ENCODE results near the gene GEMIN7.
"Not testable (repeated sequence)": the region's sequence is repeated elsewhere in the genome, so short reads cannot be mapped to it uniquely, and the experiment has no call there.

GEMIN7 gene

GRCh38 chr19:45107621-45108150 lies 28.6 kb downstream of the GEMIN7 start:
- DNase-seq: no peak

DNA sequence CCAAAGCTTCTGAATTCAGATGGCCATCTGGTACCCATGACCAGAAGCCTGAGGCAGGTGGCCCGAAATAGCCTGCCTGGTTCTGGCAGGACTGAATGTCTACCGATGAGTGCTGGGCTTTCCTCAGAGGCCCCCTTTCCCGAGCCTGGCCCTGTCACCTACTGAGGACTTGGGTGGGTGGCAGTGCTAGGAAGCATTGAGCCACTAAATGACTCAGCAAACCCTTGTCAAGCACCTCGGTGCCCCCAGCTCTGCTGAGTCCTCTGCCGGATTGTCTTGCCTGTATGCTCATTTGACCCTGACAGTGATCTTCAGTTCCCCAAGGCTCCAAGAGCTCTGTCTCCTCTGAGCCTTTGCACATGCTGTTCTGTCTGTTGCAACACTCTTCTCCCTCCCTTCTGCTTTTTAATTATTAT lies 31.8 kb downstream of the GEMIN7 start:
- DNase-seq: no peak

- DNase-seq: no peak
Observed at GRCh38 chr19:45112111-45112827, 33.2 kb downstream of the GEMIN7 start.

GRCh38 chr19:45113628-45114027 lies 34.6 kb downstream of the GEMIN7 start:
- DNase-seq: no peak

GRCh38 chr19:45114116-45114515 lies 35.1 kb downstream of the GEMIN7 start:
- DNase-seq: no peak

DNA sequence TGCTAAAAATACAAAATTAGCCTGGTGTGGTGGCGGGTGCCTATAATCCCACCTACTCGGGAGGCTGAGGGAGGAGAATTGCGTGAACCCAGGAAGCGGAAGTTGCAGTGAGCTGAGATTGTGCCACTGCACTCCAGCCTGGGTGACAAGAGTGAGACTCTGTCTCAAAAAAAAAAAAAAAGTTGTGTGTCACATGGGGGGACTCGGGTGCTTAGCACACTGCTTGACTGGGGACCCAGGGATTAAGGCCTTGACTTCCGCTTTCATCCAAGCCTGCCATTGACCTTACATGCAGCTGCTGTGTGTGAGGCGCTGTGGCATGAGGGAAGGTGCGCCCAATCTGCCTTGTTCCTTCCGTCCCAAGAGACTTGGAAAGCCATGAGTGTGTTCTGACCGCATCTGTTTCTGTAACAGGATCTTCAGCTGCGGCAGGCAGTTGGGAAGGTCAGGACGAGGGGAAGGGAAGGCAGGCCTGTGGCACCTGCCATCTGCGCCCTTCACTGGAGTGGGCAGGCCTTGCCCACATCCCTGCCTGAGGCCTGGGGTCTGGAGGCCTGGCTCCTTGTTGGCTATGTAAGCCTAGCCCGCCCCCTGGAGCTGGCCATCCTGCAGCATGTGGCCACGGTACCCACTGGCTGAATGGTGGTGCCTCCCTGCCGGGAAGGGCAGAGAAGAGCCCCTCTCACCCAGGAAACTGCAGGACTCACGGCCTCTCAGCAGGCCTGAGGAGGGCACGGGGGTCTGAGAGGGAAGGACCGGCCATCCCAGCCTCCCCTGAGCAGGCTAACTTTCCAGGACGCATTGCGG lies 37.0 kb downstream of the GEMIN7 start:
- DNase-seq: no peak

- DNase-seq: peak; percentile 66
Observed at GRCh38 chr19:45117167-45117594, 38.1 kb downstream of the GEMIN7 start.

DNA sequence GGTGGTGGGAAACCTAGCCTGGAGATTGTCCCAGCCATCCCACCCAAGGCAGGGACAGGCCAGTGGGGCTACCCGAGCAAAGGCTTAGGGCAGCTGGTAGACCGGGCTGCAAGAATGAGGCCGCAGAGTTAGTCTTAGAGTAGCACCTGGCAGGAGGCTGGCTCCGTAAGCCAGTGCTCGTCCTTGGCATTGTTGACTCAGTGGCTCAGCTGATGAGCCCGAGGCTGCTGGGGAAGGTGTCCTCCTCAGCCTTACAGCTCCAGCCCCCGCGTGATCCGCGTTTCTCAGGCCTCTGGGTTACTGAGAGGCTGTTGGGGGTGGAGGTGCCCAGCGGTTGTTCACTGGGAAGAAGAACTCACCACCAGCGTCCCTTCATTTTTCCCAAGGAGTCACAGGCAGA lies 38.6 kb downstream of the GEMIN7 start:
- no peak for DNase-seq

DNA sequence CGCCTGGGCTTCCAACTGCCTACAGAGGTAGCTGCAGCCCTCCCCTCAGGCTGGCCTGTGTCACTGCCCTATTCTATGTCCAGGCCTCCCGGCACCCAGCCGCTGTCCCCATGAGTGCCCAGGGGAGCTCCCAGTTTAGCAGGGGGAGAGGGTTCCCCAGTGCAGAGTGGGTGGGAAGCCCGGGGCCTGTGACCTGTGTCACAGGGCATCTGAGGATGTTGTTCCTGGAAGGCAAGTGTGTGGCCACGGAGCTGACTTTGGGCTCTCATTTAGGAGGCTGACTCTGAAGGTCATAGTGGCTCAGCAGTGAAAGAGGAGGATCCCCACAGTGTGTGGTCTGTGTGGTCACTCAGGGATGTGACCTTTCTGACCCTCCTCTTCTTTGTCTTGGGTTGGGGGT lies 39.0 kb downstream of the GEMIN7 start:
- no peak for DNase-seq

DNA sequence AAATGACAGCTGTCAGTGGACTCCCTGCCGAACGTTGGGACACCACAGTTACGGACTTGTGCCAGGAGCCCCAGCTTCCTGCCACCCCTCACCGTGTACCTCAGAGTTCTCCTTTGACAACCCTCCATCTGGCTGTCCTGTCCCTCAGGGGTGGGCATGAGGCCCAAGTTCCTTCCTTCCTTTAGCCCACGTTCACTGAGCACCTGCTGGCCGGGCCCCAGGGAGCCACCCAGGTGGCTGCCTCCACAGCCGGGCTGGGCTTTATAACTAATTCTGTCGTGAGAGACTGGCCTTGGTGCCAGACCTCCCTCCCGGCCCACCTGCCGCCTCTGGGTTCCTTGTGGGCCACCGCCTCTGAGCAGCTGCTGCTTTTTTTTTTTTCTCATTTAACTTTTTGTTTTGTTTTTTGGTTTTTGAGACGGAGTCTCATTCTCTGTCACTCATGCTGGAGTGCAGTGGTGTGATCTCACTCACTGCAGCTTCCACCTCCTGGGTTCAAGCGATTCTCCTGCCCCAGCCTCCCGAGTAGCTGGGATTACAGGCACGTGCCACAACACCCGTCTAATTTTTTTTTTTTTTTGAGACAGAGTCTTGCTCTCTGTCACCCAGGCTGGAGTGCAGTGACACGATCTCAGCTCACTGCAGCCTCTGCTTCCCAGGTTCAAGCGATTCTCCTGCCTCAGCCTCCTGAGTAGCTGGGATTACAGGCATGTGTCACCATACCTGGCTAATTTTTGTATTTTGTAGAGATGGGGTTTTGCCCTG lies 39.7 kb downstream of the GEMIN7 start:
- not testable (repeated sequence) for DNase-seq

DNA sequence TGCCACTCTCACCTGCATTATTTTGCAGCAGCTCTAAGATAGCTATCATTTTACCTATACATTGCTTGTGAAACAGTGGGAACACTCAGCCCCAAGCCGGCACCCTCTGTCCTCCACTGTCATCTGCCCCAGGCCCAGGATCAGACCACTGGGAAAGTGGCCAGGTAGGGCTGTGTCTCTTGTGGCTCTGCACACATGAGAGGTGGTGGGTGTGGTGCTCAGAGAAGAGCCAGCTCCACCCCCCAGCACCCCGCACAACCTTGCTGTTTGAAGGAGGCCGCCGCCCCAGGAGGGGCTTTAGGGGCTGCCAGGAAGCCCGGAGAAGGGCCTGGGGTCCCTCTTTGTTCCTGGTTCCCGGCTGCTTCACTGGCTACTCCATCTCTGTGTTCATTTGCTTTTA lies 40.5 kb downstream of the GEMIN7 start:
- DNase-seq: no peak

- no peak for DNase-seq
Observed at GRCh38 chr19:45121827-45122345, 42.8 kb downstream of the GEMIN7 start.

GRCh38 chr19:45122832-45123231 lies 43.8 kb downstream of the GEMIN7 start:
- no peak for DNase-seq

GRCh38 chr19:45123440-45123850 lies 44.4 kb downstream of the GEMIN7 start:
- DNase-seq: no peak

DNA sequence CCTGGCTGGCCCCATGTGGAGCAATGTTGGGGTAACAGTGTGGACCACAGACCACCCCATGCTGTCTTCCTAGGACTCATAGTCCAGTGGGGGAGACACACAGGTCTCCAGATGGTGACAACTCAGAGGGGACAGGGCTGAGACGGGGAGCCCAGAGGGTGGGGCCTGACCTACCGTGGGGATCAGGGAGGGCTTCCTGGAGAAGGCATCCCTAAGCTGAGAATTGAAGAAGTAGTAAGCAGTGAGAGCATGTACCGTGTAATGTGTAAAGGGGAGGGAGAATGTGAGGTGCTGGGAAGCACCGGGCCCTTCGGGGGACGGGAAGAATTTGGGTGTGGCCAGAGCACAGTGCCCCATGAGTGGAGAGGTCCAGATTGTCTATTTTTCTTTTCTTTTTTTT lies 45.0 kb downstream of the GEMIN7 start:
- no peak for DNase-seq

DNA sequence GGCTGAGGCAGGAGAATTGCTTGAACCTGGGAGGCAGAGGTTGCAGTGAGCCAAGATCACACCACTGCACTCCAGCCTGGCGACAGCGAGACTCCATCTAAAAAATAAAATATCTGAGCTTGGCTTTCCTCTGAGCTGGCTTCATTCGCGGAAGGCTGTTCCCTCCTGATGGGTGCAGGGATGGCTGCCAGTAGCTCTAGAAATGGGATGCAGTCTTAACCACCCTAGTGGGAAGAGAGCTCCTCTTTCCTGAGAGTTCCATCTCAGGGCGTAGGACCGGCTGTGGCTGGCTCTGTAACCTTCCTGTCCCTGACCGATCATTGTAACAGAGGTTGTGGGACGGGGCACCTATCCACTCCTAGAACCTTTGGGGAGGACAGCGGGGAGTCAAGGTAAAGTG lies 46.3 kb downstream of the GEMIN7 start:
- DNase-seq: no peak

DNA sequence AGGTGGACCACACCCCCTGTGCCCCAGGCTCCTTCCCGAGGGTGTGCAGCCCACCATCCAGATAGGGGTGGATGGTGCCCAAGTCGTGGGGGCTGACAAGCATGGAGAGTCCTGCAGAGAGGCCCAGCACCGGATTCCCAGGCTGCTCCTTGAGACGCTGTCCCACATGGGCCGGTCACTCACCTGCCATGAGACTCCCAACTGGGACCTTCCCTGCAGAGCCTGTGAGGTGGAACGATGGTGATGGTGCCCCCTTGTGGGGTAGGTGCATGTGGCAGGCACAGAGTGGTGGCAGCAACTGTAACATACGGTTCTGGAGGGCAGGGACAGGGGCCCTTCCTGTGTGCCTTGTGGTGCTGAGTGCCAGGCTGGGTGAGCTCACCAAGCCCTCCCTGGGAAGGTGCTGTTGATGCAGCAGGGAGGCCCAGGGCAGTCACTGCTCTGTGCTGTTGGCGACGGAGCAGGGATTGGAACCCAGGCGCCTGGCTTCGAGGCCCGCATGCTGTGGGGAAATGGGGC lies 47.0 kb downstream of the GEMIN7 start:
- peak; percentile 68 for DNase-seq

DNA sequence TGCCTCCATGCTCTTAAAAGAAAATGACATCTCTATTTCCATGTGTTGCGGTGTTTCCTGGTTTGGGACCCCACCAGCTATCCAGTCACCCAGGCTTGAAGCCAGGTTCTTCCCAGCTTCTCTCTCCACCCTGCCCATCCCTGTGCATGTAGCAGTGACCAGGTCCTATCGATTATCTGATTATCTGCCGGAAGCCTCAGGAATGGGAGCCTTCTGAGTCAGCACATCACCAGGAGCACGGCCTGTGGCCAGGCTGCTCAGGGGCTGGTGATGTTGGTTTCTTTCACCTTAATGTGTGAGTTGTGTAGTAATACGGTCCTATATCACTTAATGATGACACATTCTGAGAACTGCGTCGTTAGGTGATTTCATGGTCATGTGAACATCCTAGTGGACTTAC lies 47.6 kb downstream of the GEMIN7 start:
- DNase-seq: no peak

- DNase-seq: no peak
Observed at GRCh38 chr19:45128146-45128545, 49.1 kb downstream of the GEMIN7 start.

DNA sequence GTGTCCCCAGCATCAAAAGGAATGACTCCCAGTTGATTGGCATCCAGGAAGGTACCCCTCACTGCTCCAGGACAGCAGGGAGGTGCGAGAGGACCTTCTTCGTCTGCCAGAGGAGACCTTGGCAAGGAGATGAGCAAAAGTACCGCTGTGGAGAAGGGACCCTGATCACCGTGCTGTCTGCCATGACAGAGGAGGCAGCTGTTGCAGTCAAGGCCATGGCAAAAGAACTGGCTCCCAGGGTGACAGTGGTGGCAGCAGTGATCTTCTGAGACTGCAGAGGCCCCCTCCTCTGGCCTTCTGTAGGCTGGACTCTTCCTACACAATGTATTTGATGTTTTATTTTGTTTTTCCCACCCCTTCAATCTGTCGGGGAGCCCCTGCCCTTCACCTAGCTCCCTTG lies 49.7 kb downstream of the GEMIN7 start:
- no peak for DNase-seq

DNA sequence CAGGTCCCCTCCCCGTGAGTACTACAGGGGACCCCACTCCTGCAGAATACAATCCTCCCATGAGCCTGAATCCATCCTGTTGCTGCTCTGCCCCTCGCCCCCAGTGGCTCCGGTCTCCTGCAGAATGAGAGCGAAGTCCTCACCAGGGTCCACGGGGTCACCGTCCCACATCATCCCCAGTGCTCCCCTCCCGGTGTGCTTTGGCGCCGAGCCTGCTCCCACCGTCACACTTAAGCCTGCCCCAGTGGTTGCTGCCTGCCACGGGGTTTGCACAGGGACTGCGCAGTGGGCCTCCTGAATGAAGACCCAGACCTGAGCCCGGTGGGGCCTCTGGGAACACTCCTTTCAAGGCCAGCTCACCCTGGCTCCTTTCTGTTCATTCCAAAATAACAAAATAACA lies 51.2 kb downstream of the GEMIN7 start:
- no peak for DNase-seq

- DNase-seq: peak; percentile 21
Observed at GRCh38 chr19:45130888-45131615, 52.0 kb downstream of the GEMIN7 start.
